ENCODE results near the gene PARP9.

DNA sequence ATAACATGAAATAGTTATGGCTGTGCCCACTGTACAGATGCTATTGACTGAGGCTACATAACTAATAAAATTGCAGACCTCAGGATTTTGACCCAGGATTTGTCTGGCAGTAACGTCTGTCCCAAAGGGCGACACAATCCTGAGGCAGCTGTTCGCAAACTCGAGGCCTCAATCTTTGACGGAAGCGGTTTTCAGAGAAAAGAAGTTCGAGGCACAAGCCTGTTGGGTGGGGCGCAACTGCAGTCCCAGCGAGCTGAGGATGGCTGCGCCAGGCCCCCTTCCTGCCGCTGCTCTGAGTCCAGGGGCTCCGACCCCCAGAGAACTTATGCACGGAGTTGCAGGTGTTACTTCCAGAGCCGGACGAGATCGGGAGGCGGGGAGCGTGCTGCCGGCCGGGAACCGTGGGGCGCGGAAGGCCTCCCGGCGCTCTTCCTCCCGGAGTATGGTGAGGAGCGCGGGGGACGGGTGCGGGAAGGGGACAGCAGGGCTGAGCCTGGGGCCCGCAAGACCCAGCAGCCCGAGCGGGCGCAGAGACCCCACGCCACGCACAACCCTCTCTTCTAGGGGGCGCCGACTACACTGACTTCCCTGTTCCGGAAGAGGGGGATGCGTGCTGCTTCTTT lies 13.4 kb upstream of the PARP9 start, which contains the start of gene PARP15:
- TF ChIP-seq CTCF (IDR thresholded peaks at IDR 0.05; ENCODE audit: poor library complexity) (peak; percentile 3), EZH2phosphoT487 (IDR thresholded peaks at IDR 0.05; ENCODE audit: low read depth, severe bottlenecking, unreplicated experiment) (no peak), EZH2 (IDR thresholded peaks at IDR 0.05; ENCODE audit: borderline replicate concordance) (no peak)
